ENCODE measurements around the gene GBA2. TPM values are rescaled to one million over a fixed set of nuclear protein-coding genes. Genes with fewer than 3 reads are reported as not detected.
A peak's percentile ranks its signal among the peaks of the same experiment; 100 is the strongest.

GBA2 gene
- total RNA-seq, 2 experiments from 2014 or later: 57.7 to 58.8 TPM

- Mint-ChIP-seq H3K9me3 (ENCODE audit: low read depth) (no peaks in the 10 kb centered on the region), H3K4me1 (peaks cover 14% of the 10 kb centered on the region), H3K4me3 (peak within 1 kb of the TSS; percentile 74), H3K36me3 (no peaks in the 10 kb centered on the region), H3K27me3 (no peaks in the 10 kb centered on the region), H3K27ac (no peak within 1 kb of the TSS)
- ATAC-seq (no peak), DNase-seq (no peak)
- CTCF ChIA-PET: interaction anchor here (0.8 to 1.1 kb wide), 5 partner anchors 13 to 46 kb away, joined by 3 to 10 read pairs (median 3); partner anchors contain the start of genes CCDC107 and RMRP
Measured at GRCh38 chr9:35689542-35690293, 59.3 kb downstream of the GBA2 start, which contains the start of gene TPM2. TPM2 (minus strand) TSS chr9:35689925; CDS start chr9:35689817, 108 bp downstream.

- DNase-seq: no peak
- Mint-ChIP-seq H3K36me3 (no peaks in the 10 kb centered on the region), H3K27me3 (no peaks in the 10 kb centered on the region), H3K4me1 (peaks cover 14% of the 10 kb centered on the region), H3K27ac (no peak overlapping the region), H3K9me3 (ENCODE audit: low read depth) (no peaks in the 10 kb centered on the region), H3K4me3 (no peak overlapping the region)
- CTCF ChIA-PET: interaction anchor here (0.8 to 2.2 kb wide), 7 partner anchors 8 to 81 kb away, joined by 3 to 14 read pairs (median 3); no protein-coding TSS in a partner anchor
- peak; percentile 38 for ATAC-seq
Measured at GRCh38 chr9:35688558-35689541, 60.2 kb downstream of the GBA2 start.

GRCh38 chr9:35687972-35688557, 61.0 kb downstream of the GBA2 start:
- Mint-ChIP-seq H3K27me3 (no peaks in the 10 kb centered on the region), H3K4me3 (no peak overlapping the region), H3K36me3 (no peaks in the 10 kb centered on the region), H3K27ac (no peak overlapping the region), H3K4me1 (peaks cover 14% of the 10 kb centered on the region), H3K9me3 (ENCODE audit: low read depth) (no peaks in the 10 kb centered on the region)
- ATAC-seq: no peak
- no peak for DNase-seq
- CTCF ChIA-PET: interaction anchor here (0.8 to 2.2 kb wide), 8 partner anchors 9 to 80 kb away, joined by 3 to 14 read pairs (median 4); no protein-coding TSS in a partner anchor

- Mint-ChIP-seq H3K4me1 (peaks cover 14% of the 10 kb centered on the region), H3K27me3 (no peaks in the 10 kb centered on the region), H3K4me3 (no peak overlapping the region), H3K36me3 (no peaks in the 10 kb centered on the region), H3K27ac (no peak overlapping the region), H3K9me3 (ENCODE audit: low read depth) (no peaks in the 10 kb centered on the region)
- CTCF ChIA-PET: interaction anchor here (1.4 to 2.2 kb wide), 5 partner anchors 9 to 49 kb away, joined by 4 to 14 read pairs (median 5); no protein-coding TSS in a partner anchor
- ATAC-seq (no peak), DNase-seq (no peak)
Measured at GRCh38 chr9:35687306-35687705, 61.7 kb downstream of the GBA2 start.

Small RNAs within 50 kb of the gene (microRNA-seq; reads per million reads assigned to microRNA genes)
- gene MIR6852 (3.0 reads per million), gene MIR6853 (1.3 reads per million)

Other genes starting within 250 kb of the GBA2 start
- 10 to 100 TPM; 27.9 to 37.1 TPM for gene TESK1, start 144.0 kb downstream of the GBA2 start, total RNA-seq
- gene CD72, start 130.8 kb downstream of the GBA2 start, total RNA-seq: 10 to 100 TPM; 11.4 to 11.9 TPM
- gene SIT1, start 98.3 kb downstream of the GBA2 start, total RNA-seq: 100 to 1,000 TPM; 144 to 155 TPM
- gene RMRP, start 91.2 kb downstream of the GBA2 start, total RNA-seq: over 10,000 TPM in 1 of 2 experiments, 1,000 to 10,000 TPM in 1; 6,751 to 13,083 TPM
- 10 to 100 TPM; 28.7 to 29.4 TPM for gene CCDC107, start 90.9 kb downstream of the GBA2 start, total RNA-seq
- gene ARHGEF39, start 84.0 kb downstream of the GBA2 start, total RNA-seq: 10 to 100 TPM; 14.5 to 21.1 TPM
- gene CA9, start 75.3 kb downstream of the GBA2 start, total RNA-seq: under 1 TPM; 0.21 to 0.85 TPM
- 10 to 100 TPM in 1 of 2 experiments, 1 to 10 TPM in 1; 6.1 to 12.1 TPM for gene TPM2, start 59.3 kb downstream of the GBA2 start, total RNA-seq
- 100 to 1,000 TPM; 372 to 374 TPM for gene TLN1, start 17.0 kb downstream of the GBA2 start, total RNA-seq
- gene CREB3, start 16.6 kb downstream of the GBA2 start, total RNA-seq: 10 to 100 TPM; 20.5 to 24.7 TPM
- gene RGP1, start 59 bp upstream of the GBA2 start, total RNA-seq: 10 to 100 TPM; 21.0 to 23.6 TPM
- gene MSMP, start 5.0 kb upstream of the GBA2 start, total RNA-seq: not detected
- gene NPR2, start 42.4 kb upstream of the GBA2 start, total RNA-seq: 10 to 100 TPM; 12.4 to 13.4 TPM
- 1 to 10 TPM; 1.2 to 1.4 TPM for gene SPAG8, start 63.0 kb upstream of the GBA2 start, total RNA-seq
- gene HINT2, start 65.8 kb upstream of the GBA2 start, total RNA-seq: 10 to 100 TPM; 68.9 to 73.5 TPM
- not detected for gene FAM221B, start 79.5 kb upstream of the GBA2 start, total RNA-seq
- 1 to 10 TPM; 1.2 to 3.5 TPM for gene TMEM8B, start 80.0 kb upstream of the GBA2 start, total RNA-seq
- gene OR13J1, start 121.2 kb upstream of the GBA2 start, total RNA-seq: not detected
- gene HRCT1, start 157.0 kb upstream of the GBA2 start, total RNA-seq: not detected
- gene SPAAR, start 160.3 kb upstream of the GBA2 start, total RNA-seq: not detected
- not detected for gene OR2S2, start 208.9 kb upstream of the GBA2 start, total RNA-seq

All from activated CD8-positive, alpha-beta memory T cell treated with anti-CD3 and anti-CD28 coated beads, Interleukin-2, amount 10 ng/mL, durations not matched to agents 7 days and 5 days (primary cell).